ENCODE results near the gene MTUS2.

MTUS2 gene

DNA sequence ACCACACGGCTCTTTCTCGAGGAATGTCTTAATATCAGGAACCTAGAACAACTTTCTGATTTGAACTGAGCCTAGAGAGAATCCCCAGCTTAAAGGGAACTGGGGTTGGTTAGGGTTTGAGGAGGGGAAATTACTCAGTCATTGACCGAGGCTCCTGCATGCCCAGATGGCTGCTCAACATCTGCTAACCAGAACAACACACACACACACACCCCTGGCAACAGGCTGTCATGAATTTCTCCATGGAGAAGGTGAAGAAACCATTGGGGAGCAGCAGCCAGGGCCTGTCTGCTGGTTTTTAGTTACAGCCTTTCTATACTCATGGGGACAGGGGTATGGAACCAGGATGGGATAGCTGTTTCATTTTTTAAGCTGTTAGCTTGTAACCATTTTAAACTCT, 5.2 kb downstream of the MTUS2 start:
- Histone ChIP-seq H3K36me3 (no peaks in the 10 kb centered on the region), H3K4me3 (ENCODE audit: low read depth, low read length) (no peak overlapping the region), H3K9me3 (no peaks in the 10 kb centered on the region), H3K4me1 (no peaks in the 10 kb centered on the region), H3K27me3 (peaks cover 34% of the 10 kb centered on the region)
- TF ChIP-seq, protein P1, sequence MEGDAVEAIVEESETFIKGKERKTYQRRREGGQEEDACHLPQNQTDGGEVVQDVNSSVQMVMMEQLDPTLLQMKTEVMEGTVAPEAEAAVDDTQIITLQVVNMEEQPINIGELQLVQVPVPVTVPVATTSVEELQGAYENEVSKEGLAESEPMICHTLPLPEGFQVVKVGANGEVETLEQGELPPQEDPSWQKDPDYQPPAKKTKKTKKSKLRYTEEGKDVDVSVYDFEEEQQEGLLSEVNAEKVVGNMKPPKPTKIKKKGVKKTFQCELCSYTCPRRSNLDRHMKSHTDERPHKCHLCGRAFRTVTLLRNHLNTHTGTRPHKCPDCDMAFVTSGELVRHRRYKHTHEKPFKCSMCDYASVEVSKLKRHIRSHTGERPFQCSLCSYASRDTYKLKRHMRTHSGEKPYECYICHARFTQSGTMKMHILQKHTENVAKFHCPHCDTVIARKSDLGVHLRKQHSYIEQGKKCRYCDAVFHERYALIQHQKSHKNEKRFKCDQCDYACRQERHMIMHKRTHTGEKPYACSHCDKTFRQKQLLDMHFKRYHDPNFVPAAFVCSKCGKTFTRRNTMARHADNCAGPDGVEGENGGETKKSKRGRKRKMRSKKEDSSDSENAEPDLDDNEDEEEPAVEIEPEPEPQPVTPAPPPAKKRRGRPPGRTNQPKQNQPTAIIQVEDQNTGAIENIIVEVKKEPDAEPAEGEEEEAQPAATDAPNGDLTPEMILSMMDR (IDR thresholded peaks at IDR 0.05; ENCODE audit: low read depth, low read length), result no peak
- no peak for DNase-seq

DNA sequence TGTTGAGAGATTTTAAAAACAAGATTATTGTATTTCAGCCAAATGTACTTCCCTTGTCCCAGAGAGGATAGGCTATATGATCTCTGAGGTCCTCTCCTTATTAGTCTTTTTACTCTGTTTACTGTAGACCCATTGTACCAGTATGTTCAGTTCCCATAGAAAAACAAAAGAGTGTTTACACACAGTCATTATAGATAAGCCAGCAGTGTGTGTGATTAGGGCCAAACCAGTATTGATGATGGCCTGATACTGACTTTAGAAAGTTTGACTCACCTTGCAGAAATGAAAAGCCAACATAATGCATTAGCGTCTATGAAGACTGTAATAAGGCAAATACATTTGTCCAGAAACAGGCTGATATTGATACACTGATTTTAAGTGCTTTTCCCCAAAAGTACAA, 6.2 kb downstream of the MTUS2 start:
- no peak for DNase-seq
- Histone ChIP-seq H3K4me1 (no peaks in the 10 kb centered on the region), H3K4me3 (ENCODE audit: low read depth, low read length) (no peak overlapping the region), H3K36me3 (no peaks in the 10 kb centered on the region), H3K27me3 (peaks cover 24% of the 10 kb centered on the region), H3K9me3 (no peaks in the 10 kb centered on the region; the same call in 1 of the 2 replicates)
- TF ChIP-seq, protein P1 (IDR thresholded peaks at IDR 0.05; ENCODE audit: low read depth, low read length), result no peak

DNA sequence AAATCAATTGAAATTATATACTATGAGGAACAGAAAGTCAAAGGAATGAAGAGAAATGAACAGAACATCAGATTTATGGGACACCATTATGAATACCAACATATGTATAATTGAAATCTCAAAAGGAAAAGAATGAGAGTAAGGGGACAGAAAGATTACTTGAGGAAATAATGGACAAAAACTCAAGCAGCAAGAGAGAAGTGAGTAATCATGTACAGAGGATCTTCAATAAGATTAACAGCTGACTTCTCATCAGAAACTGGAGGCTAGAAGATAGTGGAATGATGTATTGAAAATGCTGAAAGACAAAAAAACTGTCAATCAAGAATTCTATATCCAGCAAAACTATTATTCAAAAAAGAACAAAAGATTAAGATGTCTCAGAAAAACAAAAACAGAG, 10.4 kb downstream of the MTUS2 start:
- H3K27me3 ChIP-seq, result peaks cover 6% of the 10 kb centered on the region; the same call in 1 of the 2 replicates
- no peaks in the 10 kb centered on the region for H3K4me1 ChIP-seq
- DNase-seq, result no peak
- no peak overlapping the region for H3K4me3 ChIP-seq (ENCODE audit: low read depth, low read length)
- TF ChIP-seq, protein P1 (IDR thresholded peaks at IDR 0.05; ENCODE audit: low read depth, low read length), result no peak
- H3K9me3 ChIP-seq, result no peaks in the 10 kb centered on the region; the same call in 1 of the 2 replicates
- no peaks in the 10 kb centered on the region for H3K36me3 ChIP-seq

DNA sequence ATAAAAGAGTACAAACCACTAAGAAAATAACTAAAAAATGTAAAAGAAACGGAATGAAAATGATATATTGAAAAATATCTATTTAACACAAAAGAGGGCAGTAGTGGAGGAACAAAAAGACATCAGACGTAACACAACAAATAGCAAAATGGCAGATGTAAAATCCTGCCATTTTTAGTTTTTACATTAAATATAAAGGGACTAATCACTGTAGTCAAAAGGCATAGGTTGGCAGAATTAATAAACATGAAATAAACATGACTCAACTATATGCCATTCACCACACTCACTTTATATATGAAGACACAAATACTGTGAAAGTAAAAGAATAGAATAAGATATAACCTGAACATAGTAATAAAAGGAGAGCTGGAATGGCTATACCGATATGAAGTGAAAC, 11.0 kb downstream of the MTUS2 start:
- H3K4me1 ChIP-seq, result no peaks in the 10 kb centered on the region
- TF ChIP-seq, protein P1 (IDR thresholded peaks at IDR 0.05; ENCODE audit: low read depth, low read length), result no peak

DNA sequence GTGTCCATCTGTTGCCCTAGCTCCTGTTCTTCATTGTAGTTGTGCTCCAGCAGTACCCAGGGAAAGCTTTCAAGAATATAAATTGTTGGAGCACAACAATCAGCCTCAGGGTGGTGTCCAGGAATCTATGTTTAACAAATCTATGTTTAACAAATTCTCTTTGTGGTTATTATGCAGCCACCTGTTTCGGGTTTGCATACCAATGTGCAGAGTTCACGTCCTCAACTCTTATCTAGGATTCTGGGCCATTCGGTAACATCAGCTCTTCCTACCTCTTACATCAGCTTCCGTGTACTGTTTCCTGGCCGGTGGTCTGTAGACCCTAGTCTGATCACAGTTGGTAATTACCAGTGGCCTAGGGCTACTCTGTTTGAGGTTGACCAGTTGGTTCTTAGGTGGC, 17.0 kb downstream of the MTUS2 start:
- no peak for DNase-seq
- Histone ChIP-seq H3K4me3 (ENCODE audit: low read depth, low read length) (no peak overlapping the region), H3K9me3 (no peaks in the 10 kb centered on the region), H3K4me1 (no peaks in the 10 kb centered on the region), H3K27me3 (peaks cover 25% of the 10 kb centered on the region; the same call in 1 of the 2 replicates), H3K36me3 (no peaks in the 10 kb centered on the region)
- TF ChIP-seq, protein P1 (IDR thresholded peaks at IDR 0.05; ENCODE audit: low read depth, low read length), result no peak

More for the DNA sequence above, 11.0 kb downstream of the MTUS2 start:
- DNase-seq, result no peak
- H3K27me3 ChIP-seq, result 0 out of 2 replicates have a peak, but pooled peaks cover 4% of the 10 kb centered on the region
- no peaks in the 10 kb centered on the region; the same call in 1 of the 2 replicates for H3K9me3 ChIP-seq
- no peak overlapping the region for H3K4me3 ChIP-seq (ENCODE audit: low read depth, low read length)
- H3K36me3 ChIP-seq, result no peaks in the 10 kb centered on the region

DNA sequence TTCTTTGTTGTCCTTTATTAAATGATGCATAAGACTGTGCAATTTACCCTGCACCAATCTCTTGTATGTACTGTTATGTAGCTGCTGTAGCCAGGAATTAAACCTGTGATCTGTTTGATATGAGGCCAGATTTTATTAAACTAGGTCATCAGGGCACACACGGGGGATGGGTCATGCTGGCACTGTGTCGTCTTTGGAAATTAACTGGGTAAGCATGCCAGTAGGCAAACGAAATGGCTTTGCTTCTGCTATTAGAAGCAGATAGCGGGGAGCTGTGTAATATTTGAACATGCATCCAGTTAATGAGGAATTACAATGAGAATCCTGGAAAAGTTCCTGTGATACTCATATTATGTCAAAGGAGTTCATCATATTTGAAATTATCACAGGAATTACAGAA, 23.5 kb downstream of the MTUS2 start:
- no peak for DNase-seq
- no peaks in the 10 kb centered on the region for H3K4me1 ChIP-seq
- TF ChIP-seq, protein P1 (IDR thresholded peaks at IDR 0.05; ENCODE audit: low read depth, low read length), result no peak
- H3K9me3 ChIP-seq, result no peaks in the 10 kb centered on the region
- no peak overlapping the region for H3K4me3 ChIP-seq (ENCODE audit: low read depth, low read length)
- H3K27me3 ChIP-seq, result peaks cover 8% of the 10 kb centered on the region
- no peaks in the 10 kb centered on the region for H3K36me3 ChIP-seq

Data from BE2C (cell line).